Right lobe of liver (tissue), 4 donors: Measurements from ENCODE around the gene DEFB131B.
"Not testable (repeated sequence)": the region's sequence is repeated elsewhere in the genome, so short reads cannot be mapped to it uniquely, and the experiment has no call there.

Experiments used
- CTCF ChIP-seq, 4 donors: fragments of 200-600 bp in 3 of 4; fragments of 450-650 bp in 1 of 4; IDR thresholded peaks; one replicate each; pipeline versions ENCODE4 v1.5.1 to v1.8.0; 2016 to 2022; ENCODE audit warnings: antibody characterized with exemption in 4 of 4, mild to moderate bottlenecking in 2 of 4
- POLR2A ChIP-seq: fragments of 450-650 bp; IDR thresholded peaks from one replicate; pipeline ENCODE4 v1.6.1; 2017; ENCODE audit warnings: antibody characterized with exemption, mild to moderate bottlenecking
- donor health status: DM: no; HTN: no; CAD: no.
- donor health status: DM: no; HTN: no; CAD: no.
- donor health status: DM: no; HTN: yes; CAD: no.

DNA sequence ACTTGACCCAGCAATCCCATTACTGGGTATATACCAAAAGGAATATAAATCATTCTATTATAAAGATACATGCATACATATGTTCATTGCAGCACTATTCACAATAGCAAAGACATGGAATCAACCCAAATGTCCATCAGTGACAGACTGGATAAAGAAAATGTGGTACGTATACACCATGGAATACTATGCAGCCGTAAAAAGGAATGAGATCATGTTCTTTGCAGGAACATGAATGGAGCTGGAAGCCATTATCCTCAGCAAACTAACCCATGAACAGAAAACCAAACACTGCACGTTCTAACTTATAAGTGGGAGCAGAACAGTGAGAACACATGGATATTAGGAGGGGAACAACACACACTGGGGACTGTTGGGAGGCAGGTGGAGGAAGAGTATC lies 49.0 kb upstream of the DEFB131B start:
- TF ChIP-seq CTCF (IDR thresholded peaks at IDR 0.05); POLR2A: not testable (repeated sequence)
